ENCODE data around the gene FOXP1. TPM values are rescaled to one million over a fixed set of nuclear protein-coding genes. Genes with fewer than 3 reads are reported as not detected.

The FOXP1 gene
- total and polyA plus RNA-seq, 4 donors: 4.9 to 35.4 (median 32.0) TPM

DNA sequence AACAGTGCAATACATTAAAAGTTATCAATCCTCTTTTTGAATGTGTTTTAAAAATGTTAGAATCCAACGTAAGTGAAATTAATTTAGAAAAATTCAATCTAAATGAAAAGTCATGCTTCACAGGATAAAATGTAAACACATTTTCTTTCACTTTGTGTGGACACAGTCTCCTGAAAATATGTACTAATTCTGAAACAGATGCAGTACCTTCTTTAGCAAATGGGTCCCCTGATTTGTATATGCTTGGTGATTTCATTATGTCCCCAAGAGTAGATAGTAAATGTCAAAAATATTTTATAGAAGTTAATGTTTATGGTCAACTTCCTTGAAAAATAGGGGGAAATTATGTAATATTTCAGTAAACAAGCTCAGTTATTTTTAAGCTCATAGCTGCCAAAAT, 28.9 kb downstream of the FOXP1 start:
- DNase-seq (ENCODE audit: low spot score): no peak
- no peaks in the 10 kb centered on the region for H3K36me3 ChIP-seq (ENCODE audit: control insufficient read depth in 4 of 4, insufficient read depth in 3 of 4, low read depth in 1 of 4, low read length in 3 of 4)
- no peaks in the 10 kb centered on the region for H3K27me3 ChIP-seq (ENCODE audit: control insufficient read depth in 4 of 4, insufficient read depth in 4 of 4, low read length in 3 of 4)
- no peaks in the 10 kb centered on the region for H3K4me1 ChIP-seq (ENCODE audit: control insufficient read depth in 4 of 4, insufficient read depth in 4 of 4, low read length in 3 of 4)
- H3K4me3 ChIP-seq (ENCODE audit: low read depth in 1 of 3, low read length in 3 of 3): no peak overlapping the region
- WGBS: 94% methylated on average over 1 of the region's 1 CpG
- no peak overlapping the region for H3K27ac ChIP-seq (ENCODE audit: low read depth in 1 of 2, low read length in 2 of 2)
- TF ChIP-seq YY1 (IDR thresholded peaks at IDR 0.05) (no peak), NR2F2 (IDR thresholded peaks at IDR 0.05) (no peak), TAF1 (conservative IDR thresholded peaks at IDR 0.05) (no peak), RAD21 (IDR thresholded peaks at IDR 0.05) (no peak), FOXA1 (IDR thresholded peaks at IDR 0.05) (no peak), HNF4A (conservative IDR thresholded peaks at IDR 0.05) (no peak), FOXA2 (IDR thresholded peaks at IDR 0.05) (no peak), SP1 (IDR thresholded peaks at IDR 0.05) (no peak), RXRA (IDR thresholded peaks at IDR 0.05) (no peak), EGR1 (IDR thresholded peaks at IDR 0.05; ENCODE audit: low read depth in 2 of 2) (no peak), HNF4G (IDR thresholded peaks at IDR 0.05) (no peak), JUND (IDR thresholded peaks at IDR 0.05) (no peak), GABPA (IDR thresholded peaks at IDR 0.05 in 1 of 2, conservative IDR thresholded peaks at IDR 0.05 in 1 of 2) (no peak)
- TF ChIP-seq, protein P1, sequence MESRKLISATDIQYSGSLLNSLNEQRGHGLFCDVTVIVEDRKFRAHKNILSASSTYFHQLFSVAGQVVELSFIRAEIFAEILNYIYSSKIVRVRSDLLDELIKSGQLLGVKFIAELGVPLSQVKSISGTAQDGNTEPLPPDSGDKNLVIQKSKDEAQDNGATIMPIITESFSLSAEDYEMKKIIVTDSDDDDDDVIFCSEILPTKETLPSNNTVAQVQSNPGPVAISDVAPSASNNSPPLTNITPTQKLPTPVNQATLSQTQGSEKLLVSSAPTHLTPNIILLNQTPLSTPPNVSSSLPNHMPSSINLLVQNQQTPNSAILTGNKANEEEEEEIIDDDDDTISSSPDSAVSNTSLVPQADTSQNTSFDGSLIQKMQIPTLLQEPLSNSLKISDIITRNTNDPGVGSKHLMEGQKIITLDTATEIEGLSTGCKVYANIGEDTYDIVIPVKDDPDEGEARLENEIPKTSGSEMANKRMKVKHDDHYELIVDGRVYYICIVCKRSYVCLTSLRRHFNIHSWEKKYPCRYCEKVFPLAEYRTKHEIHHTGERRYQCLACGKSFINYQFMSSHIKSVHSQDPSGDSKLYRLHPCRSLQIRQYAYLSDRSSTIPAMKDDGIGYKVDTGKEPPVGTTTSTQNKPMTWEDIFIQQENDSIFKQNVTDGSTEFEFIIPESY (IDR thresholded peaks at IDR 0.05): no peak
- TF ChIP-seq, protein P2, sequence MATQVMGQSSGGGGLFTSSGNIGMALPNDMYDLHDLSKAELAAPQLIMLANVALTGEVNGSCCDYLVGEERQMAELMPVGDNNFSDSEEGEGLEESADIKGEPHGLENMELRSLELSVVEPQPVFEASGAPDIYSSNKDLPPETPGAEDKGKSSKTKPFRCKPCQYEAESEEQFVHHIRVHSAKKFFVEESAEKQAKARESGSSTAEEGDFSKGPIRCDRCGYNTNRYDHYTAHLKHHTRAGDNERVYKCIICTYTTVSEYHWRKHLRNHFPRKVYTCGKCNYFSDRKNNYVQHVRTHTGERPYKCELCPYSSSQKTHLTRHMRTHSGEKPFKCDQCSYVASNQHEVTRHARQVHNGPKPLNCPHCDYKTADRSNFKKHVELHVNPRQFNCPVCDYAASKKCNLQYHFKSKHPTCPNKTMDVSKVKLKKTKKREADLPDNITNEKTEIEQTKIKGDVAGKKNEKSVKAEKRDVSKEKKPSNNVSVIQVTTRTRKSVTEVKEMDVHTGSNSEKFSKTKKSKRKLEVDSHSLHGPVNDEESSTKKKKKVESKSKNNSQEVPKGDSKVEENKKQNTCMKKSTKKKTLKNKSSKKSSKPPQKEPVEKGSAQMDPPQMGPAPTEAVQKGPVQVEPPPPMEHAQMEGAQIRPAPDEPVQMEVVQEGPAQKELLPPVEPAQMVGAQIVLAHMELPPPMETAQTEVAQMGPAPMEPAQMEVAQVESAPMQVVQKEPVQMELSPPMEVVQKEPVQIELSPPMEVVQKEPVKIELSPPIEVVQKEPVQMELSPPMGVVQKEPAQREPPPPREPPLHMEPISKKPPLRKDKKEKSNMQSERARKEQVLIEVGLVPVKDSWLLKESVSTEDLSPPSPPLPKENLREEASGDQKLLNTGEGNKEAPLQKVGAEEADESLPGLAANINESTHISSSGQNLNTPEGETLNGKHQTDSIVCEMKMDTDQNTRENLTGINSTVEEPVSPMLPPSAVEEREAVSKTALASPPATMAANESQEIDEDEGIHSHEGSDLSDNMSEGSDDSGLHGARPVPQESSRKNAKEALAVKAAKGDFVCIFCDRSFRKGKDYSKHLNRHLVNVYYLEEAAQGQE (IDR thresholded peaks at IDR 0.05): no peak
- TF ChIP-seq, protein P3, sequence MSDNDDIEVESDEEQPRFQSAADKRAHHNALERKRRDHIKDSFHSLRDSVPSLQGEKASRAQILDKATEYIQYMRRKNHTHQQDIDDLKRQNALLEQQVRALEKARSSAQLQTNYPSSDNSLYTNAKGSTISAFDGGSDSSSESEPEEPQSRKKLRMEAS (IDR thresholded peaks at IDR 0.05): no peak
- TF ChIP-seq, protein P4, sequence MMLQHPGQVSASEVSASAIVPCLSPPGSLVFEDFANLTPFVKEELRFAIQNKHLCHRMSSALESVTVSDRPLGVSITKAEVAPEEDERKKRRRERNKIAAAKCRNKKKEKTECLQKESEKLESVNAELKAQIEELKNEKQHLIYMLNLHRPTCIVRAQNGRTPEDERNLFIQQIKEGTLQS (IDR thresholded peaks at IDR 0.05): no peak
- TF ChIP-seq, protein P5, sequence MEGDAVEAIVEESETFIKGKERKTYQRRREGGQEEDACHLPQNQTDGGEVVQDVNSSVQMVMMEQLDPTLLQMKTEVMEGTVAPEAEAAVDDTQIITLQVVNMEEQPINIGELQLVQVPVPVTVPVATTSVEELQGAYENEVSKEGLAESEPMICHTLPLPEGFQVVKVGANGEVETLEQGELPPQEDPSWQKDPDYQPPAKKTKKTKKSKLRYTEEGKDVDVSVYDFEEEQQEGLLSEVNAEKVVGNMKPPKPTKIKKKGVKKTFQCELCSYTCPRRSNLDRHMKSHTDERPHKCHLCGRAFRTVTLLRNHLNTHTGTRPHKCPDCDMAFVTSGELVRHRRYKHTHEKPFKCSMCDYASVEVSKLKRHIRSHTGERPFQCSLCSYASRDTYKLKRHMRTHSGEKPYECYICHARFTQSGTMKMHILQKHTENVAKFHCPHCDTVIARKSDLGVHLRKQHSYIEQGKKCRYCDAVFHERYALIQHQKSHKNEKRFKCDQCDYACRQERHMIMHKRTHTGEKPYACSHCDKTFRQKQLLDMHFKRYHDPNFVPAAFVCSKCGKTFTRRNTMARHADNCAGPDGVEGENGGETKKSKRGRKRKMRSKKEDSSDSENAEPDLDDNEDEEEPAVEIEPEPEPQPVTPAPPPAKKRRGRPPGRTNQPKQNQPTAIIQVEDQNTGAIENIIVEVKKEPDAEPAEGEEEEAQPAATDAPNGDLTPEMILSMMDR (IDR thresholded peaks at IDR 0.05; ENCODE audit: low read depth, low read length, missing input control): no peak
- H3K9me3 ChIP-seq (ENCODE audit: control insufficient read depth in 4 of 4, low read length in 3 of 4): no peaks in the 10 kb centered on the region
- H3K9ac ChIP-seq (ENCODE audit: low read depth in 1 of 2, low read length in 2 of 2): no peak overlapping the region
